A549 treated with Mapracorat at 1 μM for 4 hours (cell line): Measurements from ENCODE around the gene ACAN. TPM values are rescaled to one million over a fixed set of nuclear protein-coding genes. Genes with fewer than 3 reads are reported as not detected.

ENCODE experiments used
- total RNA-seq: library from RNA; stranded (reverse); fragments of 200-300 nt; extraction: Qiagen RNA extraction; gene quantifications from 5 replicates; pipeline ENCODE4 v1.2.3, GENCODE V29; 2022

Gene ACAN
- 0.77 to 0.99 TPM (median 0.84 TPM) in 5 replicates for total RNA-seq

GRCh38 chr15:88803241-88803919 is at the start of gene ACAN:
Gene ACAN (plus strand): TSS chr15:88803436. CDS start chr15:88836207, 32,771 bp downstream.

GRCh38 chr15:88894819-88895767 is 91.9 kb downstream of the ACAN start, which contains the start of gene HAPLN3:
Gene HAPLN3 (minus strand): TSS chr15:88895544. CDS start chr15:88887298, 8,246 bp downstream.

GRCh38 chr15:88913017-88913849 is 110.0 kb downstream of the ACAN start, which contains the start of gene MFGE8:
Gene MFGE8 (minus strand): TSS chr15:88913379. CDS start chr15:88913319, 60 bp downstream.

Other genes with a start within 250 kb of the ACAN start
- 73.3 to 92.4 TPM (median 86.6 TPM) in 5 replicates for gene AEN, start 182.1 kb upstream of the ACAN start, total RNA-seq
- 32.2 to 42.8 TPM (median 42.0 TPM) in 5 replicates for gene ISG20, start 164.4 kb upstream of the ACAN start, total RNA-seq
- 25.1 to 32.2 TPM (median 27.3 TPM) in 5 replicates for gene HAPLN3, start 92.1 kb downstream of the ACAN start, total RNA-seq
- gene MFGE8, start 109.9 kb downstream of the ACAN start, total RNA-seq = 296 to 350 TPM (median 325 TPM) in 5 replicates